Measurements from ENCODE around the gene YIF1B.

The YIF1B gene

GRCh38 chr19:38276942-38277517 lies 38.7 kb downstream of the YIF1B start:
- DNase-seq (ENCODE audit: low spot score) = no peak
- peak overlapping the region; percentile 83 to 94 for H3K27ac ChIP-seq
- H3K4me3 ChIP-seq = peak overlapping the region; percentile 50
- TF ChIP-seq, protein P1, sequence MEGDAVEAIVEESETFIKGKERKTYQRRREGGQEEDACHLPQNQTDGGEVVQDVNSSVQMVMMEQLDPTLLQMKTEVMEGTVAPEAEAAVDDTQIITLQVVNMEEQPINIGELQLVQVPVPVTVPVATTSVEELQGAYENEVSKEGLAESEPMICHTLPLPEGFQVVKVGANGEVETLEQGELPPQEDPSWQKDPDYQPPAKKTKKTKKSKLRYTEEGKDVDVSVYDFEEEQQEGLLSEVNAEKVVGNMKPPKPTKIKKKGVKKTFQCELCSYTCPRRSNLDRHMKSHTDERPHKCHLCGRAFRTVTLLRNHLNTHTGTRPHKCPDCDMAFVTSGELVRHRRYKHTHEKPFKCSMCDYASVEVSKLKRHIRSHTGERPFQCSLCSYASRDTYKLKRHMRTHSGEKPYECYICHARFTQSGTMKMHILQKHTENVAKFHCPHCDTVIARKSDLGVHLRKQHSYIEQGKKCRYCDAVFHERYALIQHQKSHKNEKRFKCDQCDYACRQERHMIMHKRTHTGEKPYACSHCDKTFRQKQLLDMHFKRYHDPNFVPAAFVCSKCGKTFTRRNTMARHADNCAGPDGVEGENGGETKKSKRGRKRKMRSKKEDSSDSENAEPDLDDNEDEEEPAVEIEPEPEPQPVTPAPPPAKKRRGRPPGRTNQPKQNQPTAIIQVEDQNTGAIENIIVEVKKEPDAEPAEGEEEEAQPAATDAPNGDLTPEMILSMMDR (IDR thresholded peaks at IDR 0.05) = no peak

GRCh38 chr19:38274739-38275138 lies 41.0 kb downstream of the YIF1B start:
- Histone ChIP-seq H3K27ac (peak overlapping the region in 1 of 2 donors; percentile 56), H3K4me3 (no peak overlapping the region)
- TF ChIP-seq, protein P1 (IDR thresholded peaks at IDR 0.05) = no peak
- no peak for DNase-seq (ENCODE audit: low spot score)

DNA sequence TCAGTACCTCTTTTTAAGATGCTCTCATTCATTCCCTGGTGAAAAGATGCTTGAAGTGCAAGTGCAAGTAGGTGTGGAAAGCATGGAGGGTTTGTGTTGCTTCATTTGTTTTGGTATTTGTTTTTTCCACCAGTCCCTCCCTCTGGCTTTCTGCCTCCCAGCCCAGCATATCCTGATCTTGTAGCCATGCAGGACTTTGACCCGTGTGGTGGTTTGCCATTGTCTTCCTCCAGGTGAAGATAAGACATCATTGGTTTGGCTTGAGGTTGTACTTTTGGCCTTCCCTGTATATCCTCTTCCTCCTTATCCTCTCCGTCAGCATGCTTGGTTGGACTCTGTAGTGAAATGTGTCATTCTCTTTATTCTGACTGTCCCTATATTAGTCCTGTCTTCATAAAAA lies 42.2 kb downstream of the YIF1B start:
- no peak for DNase-seq (ENCODE audit: low spot score)
- Histone ChIP-seq H3K27ac (peak overlapping the region in 1 of 2 donors; percentile 9), H3K4me3 (no peak overlapping the region)
- TF ChIP-seq, protein P1 (IDR thresholded peaks at IDR 0.05) = no peak

GRCh38 chr19:38270587-38271167 lies 45.1 kb downstream of the YIF1B start:
- TF ChIP-seq, protein P1 (IDR thresholded peaks at IDR 0.05) = no peak
- Histone ChIP-seq H3K27ac (peak overlapping the region in 1 of 2 donors; percentile 73), H3K4me3 (no peak overlapping the region)
- no peak for DNase-seq (ENCODE audit: low spot score)

GRCh38 chr19:38268539-38268938 lies 47.2 kb downstream of the YIF1B start:
- DNase-seq (ENCODE audit: low spot score) = no peak
- Histone ChIP-seq H3K4me3 (no peak overlapping the region), H3K27ac (peak overlapping the region; percentile 52 to 91)
- TF ChIP-seq, protein P1 (IDR thresholded peaks at IDR 0.05) = no peak

GRCh38 chr19:38267761-38268483 lies 47.8 kb downstream of the YIF1B start:
- Histone ChIP-seq H3K27ac (peak overlapping the region; percentile 52 to 91), H3K4me3 (peak overlapping the region; percentile 48)
- TF ChIP-seq, protein P1 (IDR thresholded peaks at IDR 0.05) = no peak
- DNase-seq (ENCODE audit: low spot score) = no peak
